B cell (primary cell): ENCODE data around the gene SZT2. TPM values are rescaled to one million over a fixed set of nuclear protein-coding genes. Genes with fewer than 3 reads are reported as not detected.

Experiments used
- ATAC-seq: fragments of 200-7000 bp; cut with Tn5 transposase; one replicate; pipeline ENCODE4 v1.10.0; 2021; ENCODE audit warnings: low read depth, mild to moderate bottlenecking, moderate number of reproducible peaks, moderate library complexity
- CTCF ChIA-PET: fragments of 350-600 bp; sonication (Branson Sonifier 250); formaldehyde crosslinking; loops from one replicate; lab custom pipeline; 2021; ENCODE audit warnings: antibody characterized with exemption, inconsistent platforms; lab: Charles Lee
- POLR2A ChIA-PET: fragments of 350-600 bp; sonication (Branson Sonifier 250); formaldehyde crosslinking; loops from one replicate; lab custom pipeline; 2021; ENCODE audit warnings: antibody characterized with exemption; lab: Charles Lee
- DNase-seq: peaks from one replicate; pipeline ENCODE4 v3.0.0; 2013
- H2AFZ ChIP-seq: 2 replicates; pipeline ENCODE4 v1.6.1; 2012; ENCODE audit warnings: mild to moderate bottlenecking, low read depth, low read length; ENCODE audit not compliant: insufficient read depth, poor library complexity, severe bottlenecking
- H3K27ac ChIP-seq, 2 donors: 1 replicate in 1 of 2; 2 replicates in 1 of 2; pipeline ENCODE4 v1.5.1; 2012 to 2013; ENCODE audit warnings: low read length in 2 of 2, mild to moderate bottlenecking in 2 of 2, moderate library complexity in 1 of 2
- H3K27me3 ChIP-seq, 4 experiments: fragments of 200-600 bp in 1 of 4; sonication (generic) in 1 of 4; replicated peaks in 1 of 4; 1 replicate in 2 of 4; 2 replicates in 2 of 4; pipeline versions ENCODE4 v1.6.1 to v1.7.0; 2013 to 2016; ENCODE audit warnings: low read length in 3 of 4, mild to moderate bottlenecking in 2 of 4, mixed read lengths in 1 of 4, moderate library complexity in 1 of 4; ENCODE audit not compliant: insufficient read depth in 4 of 4, control insufficient read depth in 3 of 4; ENCODE audit errors: control extremely low read depth in 1 of 4
- H3K36me3 ChIP-seq, 2 experiments: replicated peaks in 1 of 2; 1 replicate in 1 of 2; 2 replicates in 1 of 2; pipeline versions ENCODE4 v1.6.1 to v1.7.1; 2013; ENCODE audit warnings: low read length in 1 of 2; ENCODE audit not compliant: insufficient read depth in 2 of 2, control insufficient read depth in 1 of 2; ENCODE audit errors: control extremely low read depth in 1 of 2, extremely low read depth in 1 of 2
- H3K4me1 ChIP-seq, 2 donors: fragments of 200-600 bp in 1 of 2; sonication (generic) in 1 of 2; 1 replicate in 1 of 2; 2 replicates in 1 of 2; pipeline versions ENCODE4 v1.5.1 to v1.6.1; 2013 to 2017; ENCODE audit warnings: low read length in 2 of 2; ENCODE audit not compliant: control insufficient read depth in 2 of 2, insufficient read depth in 2 of 2
- H3K4me2 ChIP-seq: replicated peaks from 2 replicates; pipeline ENCODE3; 2012; ENCODE audit warnings: mild to moderate bottlenecking, low read depth, low read length; ENCODE audit not compliant: poor library complexity, severe bottlenecking
- H3K4me3 ChIP-seq, 5 experiments: fragments of 200-600 bp in 1 of 5; sonication (generic) in 1 of 5; 1 replicate in 3 of 5; 2 replicates in 2 of 5; pipeline versions ENCODE4 v1.5.1 to v1.7.0; 2011 to 2016; ENCODE audit warnings: low read length in 4 of 5, mild to moderate bottlenecking in 4 of 5, low read depth in 2 of 5, control low read depth in 1 of 5, moderate library complexity in 1 of 5; ENCODE audit not compliant: insufficient read depth in 1 of 5; ENCODE audit errors: control extremely low read depth in 1 of 5, extremely low read depth in 1 of 5
- H3K79me2 ChIP-seq: fragments of 200-600 bp; sonication (generic); one replicate; pipeline ENCODE4 v1.6.0; 2016; ENCODE audit warnings: low read length; ENCODE audit not compliant: control insufficient read depth, insufficient read depth
- H3K9ac ChIP-seq: fragments of 200-600 bp; sonication (generic); 2 replicates; pipeline ENCODE4 v1.6.1; 2017; ENCODE audit warnings: mild to moderate bottlenecking, low read length, moderate library complexity
- H3K9me3 ChIP-seq, 3 donors: one replicate each; pipeline versions ENCODE4 v1.6.1 to v1.7.1; 2013; ENCODE audit warnings: low read length in 2 of 3; ENCODE audit not compliant: control insufficient read depth in 2 of 3, insufficient read depth in 1 of 3; ENCODE audit errors: control extremely low read depth in 1 of 3
- H4K20me1 ChIP-seq: 2 replicates; pipeline ENCODE4 v1.6.0; 2012; ENCODE audit warnings: mild to moderate bottlenecking, low read length; ENCODE audit not compliant: insufficient read depth, control insufficient read depth, poor library complexity, severe bottlenecking
- H3K27ac Mint-ChIP-seq: one replicate; pipeline ENCODE4 v1.8.0; 2021; ENCODE audit warnings: mixed read lengths
- H3K27me3 Mint-ChIP-seq: one replicate; pipeline ENCODE4 v1.8.0; 2021; ENCODE audit warnings: mixed read lengths
- H3K4me1 Mint-ChIP-seq: one replicate; pipeline ENCODE4 v1.8.0; 2021; ENCODE audit warnings: mixed read lengths
- H3K4me3 Mint-ChIP-seq: one replicate; pipeline ENCODE4 v1.8.0; 2021; ENCODE audit warnings: mixed read lengths
- H3K9me3 Mint-ChIP-seq: one replicate; pipeline ENCODE4 v1.8.0; 2022; ENCODE audit warnings: mixed read lengths; ENCODE audit not compliant: insufficient read depth
- EZH2 ChIP-seq: IDR thresholded peaks from 2 replicates; pipeline ENCODE4 v1.6.1; 2012; ENCODE audit warnings: borderline replicate concordance, low read depth, mild to moderate bottlenecking, moderate library complexity, low read length; ENCODE audit not compliant: insufficient read depth, poor library complexity, severe bottlenecking
- WGBS: methylation state at CpG from one replicate; pipeline ENCODE4 v1.1.5; 2013; ENCODE audit warnings: missing lambda C conversion rate; ENCODE audit not compliant: insufficient coverage; 5-methylcytosine and 5-hydroxymethylcytosine counted together
- intact Hi-C: fragments of 100-400 bp; cut with micrococcal nuclease; formaldehyde crosslinking; loops from one replicate; pipeline ENCODE4 v1.10.0; 2022
- polyA minus RNA-seq: library from RNA; depleted of rRNA, polyadenylated mRNA; stranded (reverse); fragments of >200 nt; gene quantifications from 2 replicates; pipeline ENCODE4 v1.2.3, GENCODE V29; 2012
- polyA plus RNA-seq: library from polyadenylated mRNA; depleted of rRNA; stranded (reverse); fragments of >200 nt; gene quantifications from 2 replicates; pipeline ENCODE4 v1.2.3, GENCODE V29; 2012
- total RNA-seq, 2 donors: library from RNA; stranded (reverse); fragments of 120-200 nt in 1 of 2; gene quantifications; 1 replicate in 1 of 2; 2 replicates in 1 of 2; pipeline versions ENCODE4 v1.2.3 to v1.2.4, GENCODE V29; 2013 to 2022
- TF ChIP-seq, protein P1 (sequence below): fragments of 200-600 bp; IDR thresholded peaks from one replicate; pipeline ENCODE4 v1.8.0; 2022; ENCODE audit warnings: antibody characterized with exemption, mild to moderate bottlenecking

The SZT2 gene
- 193 and 197 TPM in 2 replicates for total RNA-seq
- total RNA-seq (2013), result 39.0 TPM
- polyA plus RNA-seq, result 34.5 and 41.4 TPM in 2 replicates
- 51.4 and 80.1 TPM in 2 replicates for polyA minus RNA-seq

DNA sequence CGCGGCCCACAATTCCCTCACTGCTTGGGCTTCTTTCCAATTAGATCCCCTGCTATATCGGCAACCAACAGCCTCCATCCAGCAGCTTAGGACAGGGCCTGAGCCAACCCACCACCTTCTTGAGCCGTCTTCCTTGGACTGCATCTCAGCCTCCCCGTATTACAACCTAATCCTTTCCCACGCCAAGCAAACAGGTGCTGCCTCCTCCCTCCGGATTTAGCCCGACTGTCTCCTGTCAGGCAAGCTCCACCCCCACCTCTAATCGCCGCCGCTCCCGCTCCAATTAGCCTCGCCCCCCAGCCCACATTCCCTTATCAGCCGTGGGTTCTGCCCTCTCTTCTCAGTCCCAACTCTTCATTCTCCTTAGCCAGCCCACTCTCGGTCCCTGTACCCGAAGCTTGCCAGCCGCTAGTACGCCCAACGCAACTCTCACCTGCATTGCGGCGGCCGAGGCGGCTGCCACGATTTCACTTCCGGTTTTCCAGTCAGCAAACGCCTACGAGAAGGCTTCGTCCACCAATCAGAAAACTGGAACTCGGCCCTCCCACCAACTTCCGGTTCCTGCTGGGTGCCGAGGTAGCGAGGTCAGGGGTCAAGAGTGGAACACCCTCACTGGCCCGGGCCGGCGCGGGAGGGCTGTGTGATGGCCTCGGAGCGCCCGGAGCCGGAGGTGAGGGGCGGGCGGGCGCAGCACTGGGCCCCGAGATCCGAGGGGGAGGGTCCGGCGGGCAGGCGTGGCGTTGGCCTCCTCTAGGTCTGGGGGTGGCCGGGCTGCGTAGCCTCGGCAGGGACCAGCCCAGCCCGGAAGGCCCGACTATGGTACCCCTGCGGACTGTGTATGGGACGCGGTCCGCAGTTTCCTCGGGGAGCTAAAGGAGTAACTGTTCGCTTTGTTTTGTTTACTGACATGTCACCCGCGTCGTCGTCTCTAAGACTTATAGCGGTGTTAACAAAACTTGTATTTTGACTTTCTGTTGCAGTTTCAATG, at the start of gene SZT2, which contains the start of gene MED8:
SZT2 (plus strand) TSS at position 574 of the 988 bp plus-strand sequence; CDS start at position 644, 70 bp downstream.
MED8 (minus strand) TSS at position 475 of the 988 bp plus-strand sequence; CDS start at position 439, 36 bp downstream.
- Histone ChIP-seq H3K4me1 (peaks cover 20 to 24% of the 10 kb centered on the region in 2 donors), H3K9ac (peak within 1 kb of the TSS; percentile 85), H4K20me1 (peaks cover 12% of the 10 kb centered on the region), H3K79me2 (peaks cover 51% of the 10 kb centered on the region), H3K27me3 (no peaks in the 10 kb centered on the region), H3K9me3 (no peaks in the 10 kb centered on the region), H3K27ac (peak within 1 kb of the TSS; percentile 63 to 87), H3K4me2 (peak within 1 kb of the TSS; percentile 80), H3K4me3 (peak within 1 kb of the TSS; percentile 82 to 96 (median 92)), H3K36me3 (peaks cover under 1 to 33% of the 10 kb centered on the region in 2 experiments), H2AFZ (peak within 1 kb of the TSS; percentile 91)
- ChIA-PET CTCF (interaction anchor here (1.0 to 4.1 kb wide), 7 partner anchors 21 to 168 kb away, joined by 3 to 17 read pairs (median 9); partner anchors contain the start of gene ELOVL1), POLR2A (interaction anchor here (1.0 to 3.1 kb wide), 4 partner anchors 22 to 623 kb away, joined by 3 to 23 read pairs (median 6); partner anchors contain the start of genes C1orf50, CDC20, CFAP57 and EBNA1BP2)
- H3K4me3 Mint-ChIP-seq, result peak within 1 kb of the TSS; percentile 100
- peak within 1 kb of the TSS; percentile 98 for H3K27ac Mint-ChIP-seq
- peak; percentile 95 for DNase-seq
- H3K27me3 Mint-ChIP-seq, result no peaks in the 10 kb centered on the region
- H3K4me1 Mint-ChIP-seq, result peaks cover 41% of the 10 kb centered on the region
- no peaks in the 10 kb centered on the region for H3K9me3 Mint-ChIP-seq
- TF ChIP-seq EZH2, result no peak
- TF ChIP-seq, protein P1, sequence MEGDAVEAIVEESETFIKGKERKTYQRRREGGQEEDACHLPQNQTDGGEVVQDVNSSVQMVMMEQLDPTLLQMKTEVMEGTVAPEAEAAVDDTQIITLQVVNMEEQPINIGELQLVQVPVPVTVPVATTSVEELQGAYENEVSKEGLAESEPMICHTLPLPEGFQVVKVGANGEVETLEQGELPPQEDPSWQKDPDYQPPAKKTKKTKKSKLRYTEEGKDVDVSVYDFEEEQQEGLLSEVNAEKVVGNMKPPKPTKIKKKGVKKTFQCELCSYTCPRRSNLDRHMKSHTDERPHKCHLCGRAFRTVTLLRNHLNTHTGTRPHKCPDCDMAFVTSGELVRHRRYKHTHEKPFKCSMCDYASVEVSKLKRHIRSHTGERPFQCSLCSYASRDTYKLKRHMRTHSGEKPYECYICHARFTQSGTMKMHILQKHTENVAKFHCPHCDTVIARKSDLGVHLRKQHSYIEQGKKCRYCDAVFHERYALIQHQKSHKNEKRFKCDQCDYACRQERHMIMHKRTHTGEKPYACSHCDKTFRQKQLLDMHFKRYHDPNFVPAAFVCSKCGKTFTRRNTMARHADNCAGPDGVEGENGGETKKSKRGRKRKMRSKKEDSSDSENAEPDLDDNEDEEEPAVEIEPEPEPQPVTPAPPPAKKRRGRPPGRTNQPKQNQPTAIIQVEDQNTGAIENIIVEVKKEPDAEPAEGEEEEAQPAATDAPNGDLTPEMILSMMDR, result no peak
- ATAC-seq, result peak; percentile 96
- under 1% methylated on average over 64 of the region's 65 CpGs for WGBS
- intact Hi-C loops, result loop anchor here (1.0 kb wide), 3 partner anchors 21 to 217 kb away; partner anchors contain the start of genes CDC20, CFAP57, EBNA1BP2 and ELOVL1
